Large intestine (tissue), 3 donors: ENCODE measurements around the gene AP2A1. TPM values are rescaled to one million over a fixed set of nuclear protein-coding genes. Genes with fewer than 3 reads are reported as not detected.

ENCODE experiments used
- DNase-seq, 2 donors: peaks; one replicate each; pipeline versions ENCODE4 v3.0.0 to v3.0.0-alpha.2; 2013
- H3K27ac ChIP-seq: one replicate; pipeline ENCODE4 v1.5.1; 2013; ENCODE audit warnings: low read length
- H3K27me3 ChIP-seq: 2 replicates; pipeline ENCODE4 v1.6.1; 2013; ENCODE audit warnings: low read length; ENCODE audit not compliant: control insufficient read depth, insufficient read depth
- H3K36me3 ChIP-seq: 2 replicates; pipeline ENCODE4 v1.6.1; 2013; ENCODE audit warnings: low read length; ENCODE audit not compliant: control insufficient read depth, insufficient read depth
- H3K4me1 ChIP-seq: one replicate; pipeline ENCODE4 v1.6.1; 2013; ENCODE audit warnings: low read length; ENCODE audit not compliant: control insufficient read depth, insufficient read depth
- H3K4me3 ChIP-seq: one replicate; pipeline ENCODE4 v1.5.1; 2013; ENCODE audit warnings: low read length
- H3K9me3 ChIP-seq: one replicate; pipeline ENCODE4 v1.6.1; 2013; ENCODE audit warnings: mild to moderate bottlenecking, low read depth, low read length, moderate library complexity; ENCODE audit not compliant: control insufficient read depth
- WGBS: methylation state at CpG from one replicate; pipeline ENCODE4 v1.1.5; 2013; ENCODE audit warnings: low lambda C conversion rate; ENCODE audit not compliant: insufficient coverage; 5-methylcytosine and 5-hydroxymethylcytosine counted together
- polyA plus RNA-seq: library from polyadenylated mRNA; unstranded; fragments of 120-200 nt; gene quantifications from one replicate; pipeline ENCODE4 v1.2.1, GENCODE V29; 2013

AP2A1 gene
- polyA plus RNA-seq, 1 donor, result 60.5 TPM

GRCh38 chr19:49775742-49776370 is 9.1 kb downstream of the AP2A1 start:
- Histone ChIP-seq H3K4me3 (no peak overlapping the region), H3K4me1 (peaks cover 7% of the 10 kb centered on the region), H3K27ac (no peak overlapping the region), H3K9me3 (no peaks in the 10 kb centered on the region), H3K36me3 (peaks cover 17% of the 10 kb centered on the region), H3K27me3 (no peaks in the 10 kb centered on the region)
- WGBS, result no CpG with 5 or more reads among the region's 20 CpGs
- DNase-seq, result no peak

GRCh38 chr19:49776371-49776764 is 9.6 kb downstream of the AP2A1 start:
- Histone ChIP-seq H3K4me1 (peaks cover 6% of the 10 kb centered on the region), H3K9me3 (no peaks in the 10 kb centered on the region), H3K27ac (no peak overlapping the region), H3K36me3 (peaks cover 17% of the 10 kb centered on the region), H3K4me3 (no peak overlapping the region), H3K27me3 (no peaks in the 10 kb centered on the region)
- DNase-seq, result no peak
- WGBS, result 75% methylated on average over 2 of the region's 6 CpGs

- no peak overlapping the region for H3K27ac ChIP-seq
- DNase-seq, result no peak
- WGBS, result 40% methylated on average over 1 of the region's 11 CpGs
- H3K4me3 ChIP-seq, result no peak overlapping the region
- H3K27me3 ChIP-seq, result no peaks in the 10 kb centered on the region
- H3K4me1 ChIP-seq, result no peaks in the 10 kb centered on the region
- H3K9me3 ChIP-seq, result peaks cover 3% of the 10 kb centered on the region
- H3K36me3 ChIP-seq, result peaks cover 40% of the 10 kb centered on the region
Measured at GRCh38 chr19:49779731-49780555, 13.1 kb downstream of the AP2A1 start.

GRCh38 chr19:49780861-49781260 is 14.1 kb downstream of the AP2A1 start:
- H3K4me3 ChIP-seq, result no peak overlapping the region
- H3K27me3 ChIP-seq, result no peaks in the 10 kb centered on the region
- WGBS, result 100% methylated on average over 3 of the region's 8 CpGs
- no peak for DNase-seq
- H3K9me3 ChIP-seq, result peaks cover 3% of the 10 kb centered on the region
- no peaks in the 10 kb centered on the region for H3K4me1 ChIP-seq
- H3K27ac ChIP-seq, result no peak overlapping the region
- H3K36me3 ChIP-seq, result peaks cover 42% of the 10 kb centered on the region

- no peaks in the 10 kb centered on the region for H3K27me3 ChIP-seq
- H3K27ac ChIP-seq, result no peak overlapping the region
- H3K36me3 ChIP-seq, result peaks cover 38% of the 10 kb centered on the region
- no peak for DNase-seq
- H3K4me3 ChIP-seq, result no peak overlapping the region
- H3K9me3 ChIP-seq, result peaks cover 3% of the 10 kb centered on the region
- no CpG with 5 or more reads among the region's 7 CpGs for WGBS
- H3K4me1 ChIP-seq, result no peaks in the 10 kb centered on the region
Measured at GRCh38 chr19:49781394-49781793, 14.6 kb downstream of the AP2A1 start.

GRCh38 chr19:49782515-49782914 is 15.7 kb downstream of the AP2A1 start:
- DNase-seq, result no peak
- Histone ChIP-seq H3K27ac (no peak overlapping the region), H3K4me1 (no peaks in the 10 kb centered on the region), H3K27me3 (no peaks in the 10 kb centered on the region), H3K36me3 (peaks cover 40% of the 10 kb centered on the region), H3K4me3 (no peak overlapping the region), H3K9me3 (peaks cover 3% of the 10 kb centered on the region)
- no CpG with 5 or more reads among the region's 18 CpGs for WGBS

- Histone ChIP-seq H3K4me3 (no peak overlapping the region), H3K27ac (no peak overlapping the region), H3K36me3 (peaks cover 66% of the 10 kb centered on the region), H3K9me3 (peaks cover 3% of the 10 kb centered on the region), H3K27me3 (no peaks in the 10 kb centered on the region), H3K4me1 (no peaks in the 10 kb centered on the region)
- no CpG with 5 or more reads among the region's 9 CpGs for WGBS
- no peak for DNase-seq
Measured at GRCh38 chr19:49786376-49786820, 19.6 kb downstream of the AP2A1 start.

- H3K4me3 ChIP-seq, result no peak overlapping the region
- H3K27me3 ChIP-seq, result no peaks in the 10 kb centered on the region
- DNase-seq, result no peak
- no CpG with 5 or more reads among the region's 5 CpGs for WGBS
- no peak overlapping the region for H3K27ac ChIP-seq
- peaks cover 69% of the 10 kb centered on the region for H3K36me3 ChIP-seq
- H3K9me3 ChIP-seq, result no peaks in the 10 kb centered on the region
- no peaks in the 10 kb centered on the region for H3K4me1 ChIP-seq
Measured at GRCh38 chr19:49787746-49788145, 20.9 kb downstream of the AP2A1 start.

- Histone ChIP-seq H3K36me3 (peaks cover 68% of the 10 kb centered on the region), H3K9me3 (no peaks in the 10 kb centered on the region), H3K27ac (no peak overlapping the region), H3K4me1 (no peaks in the 10 kb centered on the region), H3K4me3 (no peak overlapping the region), H3K27me3 (no peaks in the 10 kb centered on the region)
- DNase-seq, result no peak
- WGBS, result no CpG with 5 or more reads among the region's 10 CpGs
Measured at GRCh38 chr19:49788857-49789256, 22.1 kb downstream of the AP2A1 start.

GRCh38 chr19:49790866-49791265 is 24.1 kb downstream of the AP2A1 start:
- H3K36me3 ChIP-seq, result peaks cover 68% of the 10 kb centered on the region
- H3K4me3 ChIP-seq, result no peak overlapping the region
- no peaks in the 10 kb centered on the region for H3K9me3 ChIP-seq
- no CpG with 5 or more reads among the region's 9 CpGs for WGBS
- no peaks in the 10 kb centered on the region for H3K27me3 ChIP-seq
- H3K27ac ChIP-seq, result no peak overlapping the region
- no peak for DNase-seq
- no peaks in the 10 kb centered on the region for H3K4me1 ChIP-seq
